ENCODE measurements around the gene TRMT13. TPM values are rescaled to one million over a fixed set of nuclear protein-coding genes. Genes with fewer than 3 reads are reported as not detected.

Gene TRMT13
- total and polyA plus RNA-seq, 9 of the 15 experiments (the other 6 are each of a cell fraction or from before 2014, with no cell fraction given) = 18.7 to 33.0 (median 28.9) TPM

DNA sequence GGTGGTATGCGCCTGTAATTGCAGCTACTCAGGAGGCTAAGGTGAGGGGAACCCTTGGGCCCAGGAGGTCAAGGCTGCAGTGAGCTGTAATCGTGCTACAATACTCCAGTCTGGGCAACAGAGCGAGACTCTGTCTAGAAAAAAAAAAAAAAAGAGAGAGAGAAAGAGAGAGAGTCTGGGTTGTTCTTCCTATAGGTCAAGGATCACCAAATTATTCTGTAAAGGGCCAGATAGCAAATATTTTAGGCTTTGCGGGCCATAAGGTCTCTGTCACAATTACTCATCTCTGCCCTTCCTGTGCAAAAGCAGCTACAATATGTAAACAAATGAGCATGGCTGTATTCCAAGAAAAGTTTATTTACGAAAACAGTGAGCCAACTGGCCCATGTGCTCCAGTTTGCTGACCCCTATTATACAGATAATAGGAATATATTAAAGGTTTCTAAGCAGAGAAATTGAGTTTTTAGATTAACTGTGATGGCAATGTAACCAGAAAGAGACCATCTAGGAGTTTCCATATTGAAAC, 2.3 kb upstream of the TRMT13 start (continued):
- TF ChIP-seq, protein P1, sequence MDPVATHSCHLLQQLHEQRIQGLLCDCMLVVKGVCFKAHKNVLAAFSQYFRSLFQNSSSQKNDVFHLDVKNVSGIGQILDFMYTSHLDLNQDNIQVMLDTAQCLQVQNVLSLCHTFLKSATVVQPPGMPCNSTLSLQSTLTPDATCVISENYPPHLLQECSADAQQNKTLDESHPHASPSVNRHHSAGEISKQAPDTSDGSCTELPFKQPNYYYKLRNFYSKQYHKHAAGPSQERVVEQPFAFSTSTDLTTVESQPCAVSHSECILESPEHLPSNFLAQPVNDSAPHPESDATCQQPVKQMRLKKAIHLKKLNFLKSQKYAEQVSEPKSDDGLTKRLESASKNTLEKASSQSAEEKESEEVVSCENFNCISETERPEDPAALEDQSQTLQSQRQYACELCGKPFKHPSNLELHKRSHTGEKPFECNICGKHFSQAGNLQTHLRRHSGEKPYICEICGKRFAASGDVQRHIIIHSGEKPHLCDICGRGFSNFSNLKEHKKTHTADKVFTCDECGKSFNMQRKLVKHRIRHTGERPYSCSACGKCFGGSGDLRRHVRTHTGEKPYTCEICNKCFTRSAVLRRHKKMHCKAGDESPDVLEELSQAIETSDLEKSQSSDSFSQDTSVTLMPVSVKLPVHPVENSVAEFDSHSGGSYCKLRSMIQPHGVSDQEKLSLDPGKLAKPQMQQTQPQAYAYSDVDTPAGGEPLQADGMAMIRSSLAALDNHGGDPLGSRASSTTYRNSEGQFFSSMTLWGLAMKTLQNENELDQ (CRISPR knock-in tag; IDR thresholded peaks at IDR 0.05; ENCODE audit: borderline replicate concordance) = no peak
- TF ChIP-seq SIX5 (IDR thresholded peaks at IDR 0.05; ENCODE audit: borderline replicate concordance in 1 of 2, insufficient read depth in 1 of 2, low read depth in 1 of 2, low read length in 2 of 2) = no peak
- TF ChIP-seq, protein P2, sequence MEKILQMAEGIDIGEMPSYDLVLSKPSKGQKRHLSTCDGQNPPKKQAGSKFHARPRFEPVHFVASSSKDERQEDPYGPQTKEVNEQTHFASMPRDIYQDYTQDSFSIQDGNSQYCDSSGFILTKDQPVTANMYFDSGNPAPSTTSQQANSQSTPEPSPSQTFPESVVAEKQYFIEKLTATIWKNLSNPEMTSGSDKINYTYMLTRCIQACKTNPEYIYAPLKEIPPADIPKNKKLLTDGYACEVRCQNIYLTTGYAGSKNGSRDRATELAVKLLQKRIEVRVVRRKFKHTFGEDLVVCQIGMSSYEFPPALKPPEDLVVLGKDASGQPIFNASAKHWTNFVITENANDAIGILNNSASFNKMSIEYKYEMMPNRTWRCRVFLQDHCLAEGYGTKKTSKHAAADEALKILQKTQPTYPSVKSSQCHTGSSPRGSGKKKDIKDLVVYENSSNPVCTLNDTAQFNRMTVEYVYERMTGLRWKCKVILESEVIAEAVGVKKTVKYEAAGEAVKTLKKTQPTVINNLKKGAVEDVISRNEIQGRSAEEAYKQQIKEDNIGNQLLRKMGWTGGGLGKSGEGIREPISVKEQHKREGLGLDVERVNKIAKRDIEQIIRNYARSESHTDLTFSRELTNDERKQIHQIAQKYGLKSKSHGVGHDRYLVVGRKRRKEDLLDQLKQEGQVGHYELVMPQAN (IDR thresholded peaks at IDR 0.05; ENCODE audit: borderline replicate concordance) = 0 out of 2 replicates have a peak, but pooled peaks have one; percentile 40

DNA sequence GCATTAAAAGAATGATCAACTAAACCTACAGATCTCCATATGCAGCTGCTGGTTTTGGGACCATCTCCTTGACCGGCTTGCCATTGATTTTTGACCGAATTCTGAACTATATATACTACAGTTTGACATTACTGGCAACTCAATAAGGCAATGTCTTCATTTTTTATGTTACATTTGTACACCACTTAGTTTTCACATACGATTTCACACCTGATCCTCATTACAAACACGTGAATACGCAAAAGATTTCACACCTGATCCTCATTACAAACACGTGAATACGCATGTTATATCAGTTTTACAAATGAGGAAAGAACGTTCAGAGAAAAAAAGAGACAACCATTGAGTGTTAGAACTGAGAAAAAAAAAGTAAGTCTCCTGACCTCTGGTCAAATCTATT, 1.3 kb upstream of the TRMT13 start:
- H3K4me2 ChIP-seq (ENCODE audit: insufficient read depth, low read length) = peak overlapping the region; percentile 77
- peaks cover 3 to 10% of the 10 kb centered on the region in 2 experiments; a peak in 2 of 5 replicates for H3K4me1 ChIP-seq (replicated peaks in 1 of 2; ENCODE audit: control insufficient read depth in 2 of 2, insufficient read depth in 2 of 2, low read length in 2 of 2)
- H2AFZ ChIP-seq (ENCODE audit: low read depth, low read length) = peak overlapping the region; percentile 82; the same call in 1 of the 2 replicates
- no peaks in the 10 kb centered on the region for H3K9me1 ChIP-seq (ENCODE audit: control insufficient read depth, insufficient read depth, low read length)
- H3K27me3 ChIP-seq (ENCODE audit: control insufficient read depth in 2 of 2, insufficient read depth in 2 of 2, low read length in 2 of 2) = no peaks in the 10 kb centered on the region
- no peak for FAIRE-seq
- CTCF ChIA-PET (ENCODE audit: low intra/inter-chr PET ratio) = no interaction called here
- H3K27ac ChIP-seq (ENCODE audit: extremely low read depth, low read depth, low read length) = peak overlapping the region; percentile 79
- H4K20me1 ChIP-seq (replicated peaks; ENCODE audit: control insufficient read depth, insufficient read depth, low read length) = 0 out of 2 replicates have a peak, but pooled peaks cover 6% of the 10 kb centered on the region
- intact Hi-C loops (cut with micrococcal nuclease) = loop anchor here (2.0 to 10.0 kb wide), 6 partner anchors 116 to 763 kb away; partner anchors contain the start of genes CDC14A, DBT, EXTL2 and RTCA
- H3K36me3 ChIP-seq (ENCODE audit: control insufficient read depth, insufficient read depth, low read length) = peaks cover 32% of the 10 kb centered on the region
- H3K79me2 ChIP-seq (ENCODE audit: control insufficient read depth, insufficient read depth, low read length) = peaks cover 91% of the 10 kb centered on the region
- POLR2A ChIA-PET = interaction anchor here (1.4 kb wide), 1 partner anchor 12 kb away, joined by 4 read pairs; no protein-coding TSS in a partner anchor
- ATAC-seq = no peak
- BruUV-seq (replicated peaks) = no TSS peak
- WGBS (ENCODE audit: insufficient coverage, low coverage, missing lambda C conversion rate) = 3% methylated on average over 8 of the region's 8 CpGs
- peak overlapping the region in 1 of 2 experiments; percentile 77; a peak in 3 of 4 replicates for H3K9ac ChIP-seq (ENCODE audit: insufficient read depth in 1 of 2, low read depth in 2 of 2, low read length in 2 of 2)
- H3K4me3 ChIP-seq = peak overlapping the region; percentile 51
- H3K9me3 ChIP-seq (replicated peaks; ENCODE audit: control insufficient read depth, insufficient read depth, low read depth, low read length) = no peaks in the 10 kb centered on the region
- in situ Hi-C loops (cut with MboI) = no loop called here
- DNase-seq (ENCODE audit: extremely low read depth in 1 of 4, low spot score in 3 of 4) = peak in 1 of 4 experiments; percentile 14
- TF ChIP-seq RHOXF2B (CRISPR knock-in tag; conservative IDR thresholded peaks at IDR 0.05) = no peak
- TF ChIP-seq, protein P3, sequence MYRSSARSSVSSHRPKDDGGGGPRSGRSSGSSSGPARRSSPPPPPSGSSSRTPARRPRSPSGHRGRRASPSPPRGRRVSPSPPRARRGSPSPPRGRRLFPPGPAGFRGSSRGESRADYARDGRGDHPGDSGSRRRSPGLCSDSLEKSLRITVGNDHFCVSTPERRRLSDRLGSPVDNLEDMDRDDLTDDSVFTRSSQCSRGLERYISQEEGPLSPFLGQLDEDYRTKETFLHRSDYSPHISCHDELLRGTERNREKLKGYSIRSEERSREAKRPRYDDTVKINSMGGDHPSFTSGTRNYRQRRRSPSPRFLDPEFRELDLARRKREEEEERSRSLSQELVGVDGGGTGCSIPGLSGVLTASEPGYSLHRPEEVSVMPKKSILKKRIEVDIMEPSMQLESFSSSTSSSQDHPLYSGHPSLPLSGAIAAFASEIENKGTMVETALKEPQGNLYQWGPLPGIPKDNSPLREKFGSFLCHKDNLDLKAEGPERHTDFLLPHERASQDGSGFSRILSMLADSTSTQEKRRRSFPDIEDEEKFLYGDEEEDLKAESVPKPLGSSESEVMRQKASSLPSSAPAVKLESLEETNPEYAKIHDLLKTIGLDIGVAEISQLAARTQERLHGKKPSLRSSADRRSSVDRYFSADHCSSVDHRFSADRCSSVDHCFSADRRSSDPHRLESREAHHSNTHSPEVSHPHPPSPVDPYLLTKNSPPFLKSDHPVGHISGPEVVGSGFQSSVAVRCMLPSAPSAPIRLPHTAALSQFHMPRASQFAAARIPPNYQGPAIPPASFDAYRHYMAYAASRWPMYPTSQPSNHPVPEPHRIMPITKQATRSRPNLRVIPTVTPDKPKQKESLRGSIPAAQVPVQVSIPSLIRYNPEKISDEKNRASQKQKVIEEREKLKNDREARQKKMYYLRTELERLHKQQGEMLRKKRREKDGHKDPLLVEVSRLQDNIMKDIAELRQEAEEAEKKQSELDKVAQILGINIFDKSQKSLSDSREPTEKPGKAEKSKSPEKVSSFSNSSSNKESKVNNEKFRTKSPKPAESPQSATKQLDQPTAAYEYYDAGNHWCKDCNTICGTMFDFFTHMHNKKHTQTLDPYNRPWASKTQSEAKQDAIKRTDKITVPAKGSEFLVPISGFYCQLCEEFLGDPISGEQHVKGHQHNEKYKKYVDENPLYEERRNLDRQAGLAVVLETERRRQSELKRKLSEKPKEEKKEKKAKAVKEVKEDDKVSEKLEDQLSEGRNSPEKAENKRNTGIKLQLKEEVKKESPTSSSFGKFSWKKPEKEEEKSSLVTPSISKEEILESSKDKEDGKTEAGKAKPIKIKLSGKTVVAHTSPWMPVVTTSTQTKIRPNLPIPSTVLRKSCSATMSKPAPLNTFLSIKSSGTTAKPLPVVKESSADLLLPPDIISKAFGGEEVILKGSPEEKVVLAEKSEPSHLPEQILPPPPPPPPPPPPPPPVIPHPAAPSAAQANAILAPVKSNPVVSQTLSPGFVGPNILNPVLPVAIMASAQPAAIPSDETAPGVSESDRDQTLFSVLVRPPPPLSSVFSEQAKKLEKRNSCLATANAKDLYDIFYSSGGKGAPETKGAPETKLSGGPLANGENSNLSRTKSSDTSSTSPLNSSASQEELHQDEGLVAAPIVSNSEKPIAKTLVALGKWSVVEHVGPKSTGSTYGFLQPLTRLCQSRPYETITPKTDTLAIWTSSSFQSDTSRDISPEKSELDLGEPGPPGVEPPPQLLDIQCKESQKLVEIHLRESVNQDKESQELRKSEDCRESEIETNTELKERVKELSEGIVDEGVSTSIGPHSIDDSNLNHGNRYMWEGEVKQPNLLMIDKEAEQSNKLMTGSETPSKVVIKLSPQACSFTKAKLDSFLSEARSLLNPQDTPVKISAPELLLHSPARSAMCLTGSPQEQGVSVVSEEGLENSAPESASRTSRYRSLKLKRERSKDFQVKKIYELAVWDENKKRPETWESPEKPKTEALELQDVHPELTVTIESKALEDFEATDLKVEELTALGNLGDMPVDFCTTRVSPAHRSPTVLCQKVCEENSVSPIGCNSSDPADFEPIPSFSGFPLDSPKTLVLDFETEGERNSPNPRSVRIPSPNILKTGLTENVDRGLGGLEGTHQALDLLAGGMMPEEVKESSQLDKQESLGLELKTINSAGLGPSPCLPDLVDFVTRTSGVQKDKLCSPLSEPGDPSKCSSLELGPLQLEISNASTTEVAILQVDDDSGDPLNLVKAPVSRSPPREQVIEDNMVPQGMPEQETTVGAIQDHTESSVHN (IDR thresholded peaks at IDR 0.05; ENCODE audit: borderline replicate concordance in 1 of 2, low read depth in 1 of 2) = no peak

Measured in K562 (cell line).